Skeletal muscle cell (primary cell): ENCODE data around the gene QDPR.
"Not testable (repeated sequence)": the region's sequence is repeated elsewhere in the genome, so short reads cannot be mapped to it uniquely, and the experiment has no call there.

ENCODE experiments used
- DNase-seq: peaks from one replicate; pipeline ENCODE4 v3.0.0-alpha.2; 2010; ENCODE audit warnings: low read depth
- H3K4me3 ChIP-seq: 2 replicates; pipeline ENCODE4 v1.5.1; 2011; ENCODE audit warnings: low read depth, mild to moderate bottlenecking, control low read depth, low read length, moderate library complexity

QDPR gene

GRCh38 chr4:17511950-17512795, at the start of gene QDPR:
Gene QDPR (minus strand): TSS chr4:17512090. CDS start chr4:17512054, 36 bp downstream.
- no peak for DNase-seq
- peak within 1 kb of the TSS; percentile 81 for H3K4me3 ChIP-seq

- H3K4me3 ChIP-seq, result no peak overlapping the region
- peak; percentile 48 for DNase-seq
These were observed 49.5 kb upstream of the QDPR start for GRCh38 chr4:17561195-17561909.

- DNase-seq, result no peak
- no peak overlapping the region for H3K4me3 ChIP-seq
These were observed 48.3 kb upstream of the QDPR start for GRCh38 chr4:17560065-17560673.

- DNase-seq, result no peak
- H3K4me3 ChIP-seq, result no peak overlapping the region
These were observed 47.8 kb upstream of the QDPR start for GRCh38 chr4:17559709-17560048.

GRCh38 chr4:17558941-17559708, 47.2 kb upstream of the QDPR start:
- no peak overlapping the region for H3K4me3 ChIP-seq
- DNase-seq, result no peak

- DNase-seq, result no peak
- no peak overlapping the region for H3K4me3 ChIP-seq
These were observed 46.0 kb upstream of the QDPR start for GRCh38 chr4:17557880-17558279.

- no peak for DNase-seq
- no peak overlapping the region for H3K4me3 ChIP-seq
These were observed 44.6 kb upstream of the QDPR start for GRCh38 chr4:17556498-17556897.

- H3K4me3 ChIP-seq, result no peak overlapping the region
- DNase-seq, result no peak
These were observed 42.7 kb upstream of the QDPR start for GRCh38 chr4:17554568-17554967.

- no peak overlapping the region for H3K4me3 ChIP-seq
- DNase-seq, result no peak
These were observed 40.5 kb upstream of the QDPR start for GRCh38 chr4:17552427-17552826.

- DNase-seq, result no peak
These were observed 38.7 kb upstream of the QDPR start for GRCh38 chr4:17550549-17550948.

GRCh38 chr4:17546678-17547077, 34.8 kb upstream of the QDPR start:
- no peak overlapping the region for H3K4me3 ChIP-seq
- no peak for DNase-seq

More at GRCh38 chr4:17550549-17550948, 38.7 kb upstream of the QDPR start:
- no peak overlapping the region for H3K4me3 ChIP-seq

- H3K4me3 ChIP-seq, result no peak overlapping the region
- no peak for DNase-seq
These were observed 34.3 kb upstream of the QDPR start for GRCh38 chr4:17546222-17546621.

- DNase-seq, result no peak
- no peak overlapping the region for H3K4me3 ChIP-seq
These were observed 33.7 kb upstream of the QDPR start for GRCh38 chr4:17545374-17546140.

- H3K4me3 ChIP-seq, result no peak overlapping the region
- no peak for DNase-seq
These were observed 32.9 kb upstream of the QDPR start for GRCh38 chr4:17544831-17545234.

- DNase-seq, result no peak
- H3K4me3 ChIP-seq, result no peak overlapping the region
These were observed 32.3 kb upstream of the QDPR start for GRCh38 chr4:17544205-17544604.

GRCh38 chr4:17537060-17537459, 25.2 kb upstream of the QDPR start:
- H3K4me3 ChIP-seq, DNase-seq: not testable (repeated sequence)

- no peak for DNase-seq
These were observed 24.0 kb upstream of the QDPR start for GRCh38 chr4:17535906-17536305.

GRCh38 chr4:17535242-17535641, 23.4 kb upstream of the QDPR start:
- no peak overlapping the region for H3K4me3 ChIP-seq
- no peak for DNase-seq

More at GRCh38 chr4:17535906-17536305, 24.0 kb upstream of the QDPR start:
- H3K4me3 ChIP-seq, result no peak overlapping the region

GRCh38 chr4:17534705-17535104, 22.8 kb upstream of the QDPR start:
- DNase-seq, result no peak
- no peak overlapping the region for H3K4me3 ChIP-seq
